Common myeloid progenitor, CD34-positive (primary cell): ENCODE results near the gene MAPK10.
"Not testable (repeated sequence)": the region's sequence is repeated elsewhere in the genome, so short reads cannot be mapped to it uniquely, and the experiment has no call there.

ENCODE experiments used
- CTCF ChIA-PET: fragments of 350-600 bp; sonication (Branson Sonifier 250); formaldehyde crosslinking; loops from one replicate; lab custom pipeline; 2021; ENCODE audit warnings: antibody characterized with exemption; lab: Charles Lee
- POLR2A ChIA-PET: fragments of 350-600 bp; sonication (Branson Sonifier 250); formaldehyde crosslinking; loops from one replicate; lab custom pipeline; 2021; ENCODE audit warnings: antibody characterized with exemption; lab: Charles Lee
- DNase-seq, 3 donors: peaks; one replicate each; pipeline versions ENCODE4 v3.0.0 to v3.0.0-alpha.2; 2013
- H3K27ac ChIP-seq, 2 experiments: 1 replicate in 1 of 2; 2 replicates in 1 of 2; pipeline ENCODE4 v1.7.0; 2013; ENCODE audit warnings: inconsistent platforms in 2 of 2, low read length in 2 of 2, mild to moderate bottlenecking in 2 of 2, low read depth in 1 of 2, moderate library complexity in 1 of 2; ENCODE audit not compliant: severe bottlenecking in 2 of 2, insufficient read depth in 1 of 2, poor library complexity in 1 of 2
- H3K27me3 ChIP-seq, 5 experiments: replicated peaks in 2 of 5; 1 replicate in 3 of 5; 2 replicates in 2 of 5; pipeline versions ENCODE4 v1.6.1 to v1.7.0; 2013; ENCODE audit warnings: low read length in 4 of 5, mild to moderate bottlenecking in 2 of 5, moderate library complexity in 2 of 5, inconsistent platforms in 1 of 5; ENCODE audit not compliant: insufficient read depth in 5 of 5, control insufficient read depth in 4 of 5
- H3K36me3 ChIP-seq, 4 experiments: 1 replicate in 2 of 4; 2 replicates in 2 of 4; pipeline versions ENCODE4 v1.6.1 to v1.7.0; 2013; ENCODE audit warnings: low read length in 3 of 4, control low read depth in 1 of 4, mild to moderate bottlenecking in 1 of 4; ENCODE audit not compliant: control insufficient read depth in 4 of 4, insufficient read depth in 4 of 4
- H3K4me1 ChIP-seq, 4 experiments: 1 replicate in 3 of 4; 2 replicates in 1 of 4; pipeline versions ENCODE4 v1.6.1 to v1.7.1; 2013; ENCODE audit warnings: low read length in 3 of 4, mild to moderate bottlenecking in 3 of 4, control low read depth in 1 of 4, inconsistent platforms in 1 of 4, moderate library complexity in 1 of 4; ENCODE audit not compliant: control insufficient read depth in 4 of 4, insufficient read depth in 4 of 4; ENCODE audit errors: control extremely low read depth in 1 of 4
- H3K4me3 ChIP-seq, 7 experiments: 1 replicate in 4 of 7; 2 replicates in 3 of 7; pipeline versions ENCODE4 v1.5.1 to v1.7.0; 2013; ENCODE audit warnings: mild to moderate bottlenecking in 7 of 7, low read length in 6 of 7, moderate library complexity in 6 of 7, inconsistent platforms in 2 of 7, low read depth in 2 of 7, control low read depth in 1 of 7; ENCODE audit not compliant: insufficient read depth in 4 of 7, control insufficient read depth in 1 of 7; ENCODE audit errors: extremely low read depth in 1 of 7
- H3K9me3 ChIP-seq, 5 experiments: 1 replicate in 4 of 5; 2 replicates in 1 of 5; pipeline versions ENCODE4 v1.6.1 to v1.7.1; 2013; ENCODE audit warnings: low read length in 4 of 5, mild to moderate bottlenecking in 2 of 5, inconsistent platforms in 1 of 5, low read depth in 1 of 5, moderate library complexity in 1 of 5; ENCODE audit not compliant: control insufficient read depth in 4 of 5, insufficient read depth in 2 of 5; ENCODE audit errors: control extremely low read depth in 1 of 5
- WGBS: methylation state at CpG from one replicate; pipeline ENCODE4 v1.1.5; 2013; ENCODE audit not compliant: insufficient coverage; 5-methylcytosine and 5-hydroxymethylcytosine counted together

MAPK10 gene

DNA sequence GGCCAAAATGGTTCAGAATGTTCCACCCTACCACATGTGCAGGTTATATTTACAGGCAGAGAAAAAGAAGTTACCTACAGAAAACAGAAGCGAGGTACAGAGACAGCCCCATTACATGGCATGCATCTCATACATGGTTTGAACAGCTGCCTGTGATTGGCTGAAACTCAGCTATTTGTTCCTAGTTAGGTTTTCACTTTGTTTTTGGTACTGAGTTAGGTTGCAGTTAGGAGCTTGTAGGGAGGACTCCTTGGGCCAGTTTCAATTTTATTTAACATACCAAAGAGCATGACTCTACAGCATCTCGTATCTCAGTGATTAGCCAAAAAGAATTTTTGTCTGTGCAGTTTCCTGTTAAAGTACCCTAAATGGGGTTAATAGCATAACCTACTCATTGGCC, 392.0 kb downstream of the MAPK10 start:
- ChIA-PET CTCF (interaction anchor here (0.6 to 2.3 kb wide), 6 partner anchors 14 to 212 kb away, joined by 3 to 6 read pairs (median 3); no protein-coding TSS in a partner anchor), POLR2A (no interaction called here)
- Histone ChIP-seq H3K36me3 (no peaks in the 10 kb centered on the region), H3K27me3 (no peaks in the 10 kb centered on the region), H3K4me1 (peaks cover 0 to 2% (median 0%) of the 10 kb centered on the region in 4 experiments), H3K4me3 (no peak overlapping the region), H3K9me3 (no peaks in the 10 kb centered on the region), H3K27ac (no peak overlapping the region)
- no peak for DNase-seq
- WGBS = no CpG with 5 or more reads among the region's 2 CpGs

- no CpG with 5 or more reads among the region's 2 CpGs for whole genome bisulfite sequencing
- H3K27ac ChIP-seq = no peak overlapping the region
- ChIA-PET CTCF (interaction anchor here (1.4 kb wide), 1 partner anchor 10 kb away, joined by 6 read pairs; no protein-coding TSS in a partner anchor), POLR2A (no interaction called here)
- H3K9me3 ChIP-seq = no peaks in the 10 kb centered on the region
- no peaks in the 10 kb centered on the region for H3K27me3 ChIP-seq
- peaks cover 0 to 2% (median 0%) of the 10 kb centered on the region in 4 experiments for H3K4me1 ChIP-seq
- peak in 2 of 3 donors; percentile 6 to 23 for DNase-seq
- no peak overlapping the region for H3K4me3 ChIP-seq
- H3K36me3 ChIP-seq = no peaks in the 10 kb centered on the region
These were observed 393.5 kb downstream of the MAPK10 start for GRCh38 chr4:85966373-85966772.

DNA sequence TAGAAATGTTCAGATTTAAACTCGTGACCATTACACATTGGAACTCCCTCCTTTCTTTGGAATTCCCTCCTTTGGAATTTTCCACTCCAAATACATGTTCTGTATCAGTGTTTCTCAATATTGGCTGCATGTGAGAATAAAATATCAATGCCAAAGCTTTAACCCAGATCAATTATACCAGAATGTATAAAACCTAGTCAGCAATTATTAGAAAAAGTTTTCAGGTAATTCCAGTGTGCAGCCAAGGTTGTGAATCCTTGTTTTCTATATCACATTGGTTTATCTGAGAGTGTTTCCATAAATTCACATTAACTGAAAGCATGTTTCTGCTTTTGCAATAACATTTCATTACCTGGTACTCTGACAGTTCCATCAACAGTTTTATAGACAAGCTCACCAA, 394.3 kb downstream of the MAPK10 start:
- no peaks in the 10 kb centered on the region for H3K36me3 ChIP-seq
- H3K9me3 ChIP-seq = no peaks in the 10 kb centered on the region
- no peaks in the 10 kb centered on the region for H3K27me3 ChIP-seq
- CTCF ChIA-PET = interaction anchor here (1.0 to 1.4 kb wide), 2 partner anchors 9 to 35 kb away, joined by 3 to 6 read pairs; no protein-coding TSS in a partner anchor
- POLR2A ChIA-PET = no interaction called here
- peaks cover 0 to 2% (median 0%) of the 10 kb centered on the region in 4 experiments for H3K4me1 ChIP-seq
- no peak for DNase-seq
- H3K27ac ChIP-seq = no peak overlapping the region
- WGBS = no CpG with 5 or more reads among the region's 1 CpG
- H3K4me3 ChIP-seq = no peak overlapping the region

DNA sequence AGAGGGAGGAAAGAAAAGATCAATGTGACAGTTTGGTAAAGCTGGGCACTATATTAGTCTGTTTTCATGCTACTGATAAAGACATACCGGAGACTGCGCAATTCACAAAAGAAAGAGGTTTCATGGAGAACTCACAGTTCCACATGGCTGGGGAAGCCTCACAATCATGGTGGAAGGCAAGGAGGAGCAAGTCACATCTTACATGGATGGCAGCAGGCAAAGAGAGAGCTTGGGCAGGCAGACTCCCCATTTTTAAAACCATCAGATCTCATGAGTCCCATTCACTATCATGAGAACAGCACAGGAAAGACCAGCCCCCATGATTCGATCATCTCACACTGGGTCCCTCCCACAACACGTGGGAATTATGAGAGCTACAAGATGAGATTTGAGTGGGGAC, 394.8 kb downstream of the MAPK10 start:
- POLR2A ChIA-PET, H3K4me1 ChIP-seq, H3K27ac ChIP-seq, DNase-seq, H3K9me3 ChIP-seq, H3K4me3 ChIP-seq, H3K27me3 ChIP-seq, H3K36me3 ChIP-seq: not testable (repeated sequence)
- CTCF ChIA-PET = interaction anchor here (1.0 to 1.4 kb wide), 2 partner anchors 9 to 35 kb away, joined by 3 to 6 read pairs; no protein-coding TSS in a partner anchor
- WGBS = 100% methylated on average over 1 of the region's 4 CpGs

DNA sequence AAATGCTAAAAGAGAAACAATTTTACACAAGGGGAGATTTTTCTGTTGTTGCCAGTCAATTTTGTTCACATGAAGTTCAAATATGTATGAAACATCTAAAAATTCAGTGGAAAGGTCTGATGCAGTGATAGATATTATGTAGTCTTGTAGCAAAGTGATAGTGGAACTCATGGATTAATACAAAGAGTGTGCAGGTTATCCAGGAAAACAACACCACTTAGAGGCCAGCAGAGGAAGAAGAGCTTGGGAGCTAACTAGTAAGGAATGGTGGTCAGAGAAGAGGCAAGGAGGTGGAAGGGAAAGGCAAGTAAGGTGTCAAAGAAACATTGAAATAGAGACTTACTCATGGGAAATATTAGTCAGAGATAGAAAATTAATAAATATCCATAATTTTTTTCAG, 395.6 kb downstream of the MAPK10 start:
- ChIA-PET POLR2A (no interaction called here), CTCF (interaction anchor here (1.3 kb wide), 1 partner anchor 190 kb away, joined by 4 read pairs; no protein-coding TSS in a partner anchor)
- no peak for DNase-seq
- H3K27me3 ChIP-seq = no peaks in the 10 kb centered on the region
- H3K27ac ChIP-seq = no peak overlapping the region
- H3K9me3 ChIP-seq = no peaks in the 10 kb centered on the region
- peaks cover 0 to 2% (median 0%) of the 10 kb centered on the region in 4 experiments for H3K4me1 ChIP-seq
- H3K36me3 ChIP-seq = no peaks in the 10 kb centered on the region
- H3K4me3 ChIP-seq = no peak overlapping the region

DNA sequence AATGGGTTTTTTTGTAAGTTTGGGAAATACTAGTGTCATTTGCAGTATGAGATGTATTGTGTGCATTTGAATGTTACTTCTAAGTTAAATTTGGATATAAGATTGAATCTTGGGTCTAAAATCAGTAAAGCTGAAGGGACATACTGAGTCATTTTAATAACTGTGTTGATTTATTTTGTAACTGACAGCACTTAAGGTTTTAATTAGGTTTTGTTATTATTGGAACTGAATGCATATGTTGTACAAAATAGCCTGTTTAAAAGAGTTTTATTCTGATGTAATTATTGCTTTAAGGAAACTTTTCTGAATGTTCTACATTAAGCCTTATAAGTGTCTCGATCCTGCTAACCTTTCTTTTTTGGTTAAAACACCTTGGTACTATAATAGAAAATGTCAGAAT, 396.6 kb downstream of the MAPK10 start:
- Histone ChIP-seq H3K27me3 (no peaks in the 10 kb centered on the region), H3K9me3 (no peaks in the 10 kb centered on the region), H3K4me1 (peaks cover 0 to 2% (median 0%) of the 10 kb centered on the region in 4 experiments), H3K36me3 (no peaks in the 10 kb centered on the region), H3K27ac (no peak overlapping the region), H3K4me3 (no peak overlapping the region)
- DNase-seq = no peak
- ChIA-PET CTCF (interaction anchor here (0.7 to 1.3 kb wide), 4 partner anchors 19 to 189 kb away, joined by 3 to 4 read pairs (median 4); no protein-coding TSS in a partner anchor), POLR2A (no interaction called here)
- WGBS = no CpG with 5 or more reads among the region's 1 CpG

DNA sequence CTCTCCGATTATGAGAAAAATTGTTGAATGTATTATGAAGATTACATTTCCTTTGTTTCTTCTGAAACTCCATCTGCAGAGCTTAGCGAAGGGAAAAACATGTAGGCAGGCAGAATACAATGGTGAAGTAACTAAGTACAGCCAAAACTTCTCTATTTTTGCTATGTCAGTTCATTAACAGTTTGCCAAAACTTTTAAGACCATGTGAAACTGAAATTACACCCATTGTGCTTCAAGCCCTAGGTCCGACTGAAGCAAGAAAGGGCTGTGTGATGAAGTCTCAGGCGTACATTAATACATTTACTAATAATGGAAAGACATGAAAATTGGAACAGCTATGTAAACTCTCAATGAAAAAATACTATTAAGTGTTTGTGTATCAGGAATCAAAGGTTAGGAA, 398.0 kb downstream of the MAPK10 start:
- CTCF ChIA-PET = interaction anchor here (1.2 kb wide), 1 partner anchor 165 kb away, joined by 4 read pairs; no protein-coding TSS in a partner anchor

More for the DNA sequence above, 398.0 kb downstream of the MAPK10 start:
- Histone ChIP-seq H3K36me3 (no peaks in the 10 kb centered on the region), H3K27me3 (no peaks in the 10 kb centered on the region), H3K4me1 (peaks cover 0 to 2% (median 0%) of the 10 kb centered on the region in 4 experiments), H3K9me3 (no peaks in the 10 kb centered on the region), H3K4me3 (no peak overlapping the region), H3K27ac (no peak overlapping the region)
- no peak for DNase-seq
- no CpG with 5 or more reads among the region's 4 CpGs for WGBS
- POLR2A ChIA-PET = no interaction called here
